GM19467 (cell line): ENCODE measurements around the gene CPA3.

ENCODE experiments used
- ATAC-seq: cut with Tn5 transposase; IDR thresholded peaks from one replicate; pipeline ENCODE4 v1.9.1; 2021; ENCODE audit warnings: mild to moderate bottlenecking, moderate library complexity; ENCODE audit not compliant: unreplicated experiment

The CPA3 gene

DNA sequence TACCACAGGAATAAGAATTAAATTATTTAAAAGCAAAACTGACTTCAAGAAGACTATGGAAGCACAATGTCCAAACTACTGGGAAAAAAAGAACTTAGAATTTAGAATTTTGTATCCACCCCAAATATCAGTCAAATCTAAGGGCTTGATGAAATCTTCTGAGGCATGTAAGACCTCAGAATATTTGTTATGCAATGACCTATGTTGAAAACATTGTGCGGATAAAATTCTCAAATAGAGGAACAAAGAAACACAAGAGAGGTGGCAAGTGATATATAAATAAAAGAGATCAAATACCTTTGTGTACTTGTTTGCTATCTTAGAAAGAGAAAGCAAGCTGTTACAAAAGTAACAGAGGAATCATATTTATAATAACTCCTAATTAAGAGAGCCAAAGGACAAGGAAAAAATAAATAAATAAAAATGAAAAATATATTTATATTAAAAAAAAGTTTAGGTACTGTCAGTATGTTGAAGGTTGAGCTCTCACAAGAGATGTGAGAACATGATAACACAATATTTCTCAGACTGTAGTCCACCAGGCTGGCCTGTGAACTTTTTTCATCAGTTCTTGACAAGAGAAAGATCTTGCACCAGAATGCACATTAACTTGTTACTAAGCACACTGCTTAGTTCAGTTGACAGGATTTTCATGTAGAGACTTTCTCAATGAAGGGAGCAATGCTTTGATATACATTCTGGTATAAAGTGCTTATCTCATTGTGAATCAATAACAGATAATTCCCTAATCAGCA lies 50.0 kb downstream of the CPA3 start:
- ATAC-seq = no peak

GRCh38 chr3:148916132-148916531 lies 51.0 kb downstream of the CPA3 start:
- no peak for ATAC-seq

- ATAC-seq = no peak
These were observed 57.4 kb downstream of the CPA3 start for GRCh38 chr3:148922467-148922866.

DNA sequence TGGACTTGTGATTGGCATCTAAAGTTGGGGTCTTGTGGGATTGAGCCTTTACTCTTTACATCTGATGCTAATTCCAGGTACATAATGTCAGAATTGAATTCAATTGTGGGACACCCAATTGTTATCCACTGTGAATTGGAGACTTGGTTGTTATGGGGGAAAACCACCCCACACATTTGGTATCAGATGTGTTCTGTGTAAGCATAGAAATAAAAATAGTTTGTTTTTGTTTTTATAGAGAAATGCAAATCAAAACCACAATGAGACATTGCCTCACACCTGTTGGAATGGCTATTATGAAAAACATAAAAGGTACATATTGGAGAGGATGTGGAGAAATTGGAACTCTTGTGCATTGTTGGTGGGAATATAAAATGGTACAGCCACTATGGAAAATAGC lies 58.5 kb downstream of the CPA3 start:
- no peak for ATAC-seq

GRCh38 chr3:148924562-148924961 lies 59.5 kb downstream of the CPA3 start:
- no peak for ATAC-seq

DNA sequence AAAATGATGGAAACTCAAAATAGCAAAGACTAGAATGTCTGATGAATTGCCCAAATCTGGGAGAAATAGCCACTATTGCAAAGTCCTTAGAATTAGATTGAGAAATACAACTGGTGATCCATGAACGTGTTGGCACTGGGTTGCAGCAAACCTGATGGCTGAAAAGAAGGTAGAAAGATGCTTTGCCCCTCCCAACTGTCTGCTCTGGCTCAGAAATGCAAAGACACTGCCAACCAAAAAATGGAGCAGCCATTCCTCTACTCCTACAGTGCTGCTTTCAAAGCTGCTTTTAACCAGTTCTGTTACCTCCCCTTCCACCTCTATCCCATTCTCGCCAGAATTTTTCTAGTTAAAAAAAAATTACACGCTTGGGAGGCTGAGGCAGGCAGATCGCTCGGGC lies 60.7 kb downstream of the CPA3 start:
- ATAC-seq = no peak

DNA sequence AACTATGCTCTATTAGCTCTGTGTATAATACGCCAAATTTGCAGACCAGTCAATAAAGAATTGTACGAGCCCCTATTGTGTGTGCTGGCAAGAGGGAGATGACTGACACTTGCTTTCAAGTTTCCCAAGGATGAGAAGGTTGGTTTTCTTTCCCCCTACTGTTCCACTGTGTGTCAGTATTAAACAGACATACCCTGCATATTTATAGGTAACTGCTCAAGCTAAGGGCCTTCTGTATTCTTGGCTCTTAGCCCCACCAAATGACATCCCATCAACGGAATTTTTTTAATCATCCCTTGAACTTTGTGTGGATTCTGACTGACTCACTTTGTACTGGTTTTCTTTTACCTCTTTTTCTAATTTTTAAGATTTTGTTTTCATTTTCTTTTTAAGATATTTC lies 65.7 kb downstream of the CPA3 start:
- no peak for ATAC-seq

DNA sequence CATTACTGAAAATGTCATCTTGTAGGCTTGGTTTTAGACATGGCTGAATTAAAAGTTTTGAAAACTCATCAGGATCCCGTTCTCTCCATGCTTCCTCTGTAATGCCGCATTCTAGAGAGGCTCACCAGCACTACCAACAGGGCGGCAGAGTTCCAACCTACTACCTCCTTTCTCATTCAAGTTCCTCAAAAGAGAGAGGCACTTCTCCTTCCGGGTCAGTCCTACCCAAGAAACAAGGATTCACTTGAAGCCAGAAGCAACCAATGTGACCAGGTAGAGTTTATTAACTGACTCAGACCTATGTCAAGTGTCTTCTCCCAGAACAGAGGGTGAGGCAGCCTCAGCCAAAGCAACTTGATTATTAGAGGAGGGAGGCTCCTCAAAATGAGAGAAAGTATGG lies 66.5 kb downstream of the CPA3 start:
- ATAC-seq = no peak

DNA sequence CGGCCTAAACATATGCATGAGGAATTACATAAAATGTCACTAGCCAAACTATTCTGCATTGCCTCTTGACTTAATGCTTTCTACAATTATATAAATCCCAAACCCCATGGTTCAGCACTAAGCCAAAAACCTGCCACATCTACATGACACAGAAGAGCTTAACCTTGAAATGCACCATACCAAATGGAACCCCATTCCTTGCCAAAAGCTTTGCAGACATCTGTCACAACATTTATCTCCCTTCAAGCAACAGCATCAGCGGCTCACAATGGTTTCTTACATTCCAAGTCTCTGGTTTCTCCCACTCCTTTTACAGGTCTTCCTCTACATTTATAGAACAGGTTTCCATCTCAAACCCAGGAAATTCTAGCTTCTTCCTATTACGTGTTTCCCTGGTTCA lies 67.9 kb downstream of the CPA3 start:
- no peak for ATAC-seq

GRCh38 chr3:148937467-148938255 lies 72.6 kb downstream of the CPA3 start:
- no peak for ATAC-seq

- no peak for ATAC-seq
These were observed 73.2 kb downstream of the CPA3 start for GRCh38 chr3:148938306-148938705.

- no peak for ATAC-seq
These were observed 73.8 kb downstream of the CPA3 start for GRCh38 chr3:148938936-148939335.

DNA sequence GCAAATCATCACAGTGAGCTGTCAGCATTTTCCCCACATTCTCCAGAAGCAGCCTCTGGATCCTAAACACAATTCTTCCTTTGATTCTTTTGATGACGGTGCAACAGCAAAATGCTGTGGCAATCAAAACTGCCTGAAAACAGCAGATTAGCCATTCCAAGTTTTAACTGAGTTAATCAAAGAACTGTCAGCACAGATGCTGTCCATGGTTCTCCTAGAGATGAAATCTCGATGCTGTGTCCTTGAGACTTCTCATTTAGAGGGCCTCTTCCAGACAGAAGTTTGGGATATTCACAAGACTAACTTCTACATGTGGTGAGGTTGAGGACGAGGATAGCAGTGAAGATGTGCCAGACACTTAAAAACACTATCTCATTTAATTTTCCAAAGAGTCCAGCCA lies 75.9 kb downstream of the CPA3 start:
- ATAC-seq = no peak

- peak; percentile 93 for ATAC-seq
These were observed 78.6 kb downstream of the CPA3 start for GRCh38 chr3:148943506-148944205.

- ATAC-seq = no peak
These were observed 80.0 kb downstream of the CPA3 start for GRCh38 chr3:148945116-148945515.
